HepG2 (cell line): ENCODE data around the gene GTF2A2. TPM values are rescaled to one million over a fixed set of nuclear protein-coding genes. Genes with fewer than 3 reads are reported as not detected.

Experiments used
- CBX2 ChIP-seq, 2 experiments: fragments of 200-600 bp in 1 of 2; sonication (generic); formaldehyde crosslinking in 1 of 2; IDR thresholded peaks; 2 replicates each; pipeline versions ENCODE4 v1.7.0 to v1.8.1; 2018 to 2022; ENCODE audit warnings: low read depth in 2 of 2, low read length in 1 of 2, mild to moderate bottlenecking in 1 of 2, missing genetic modification reagents in 1 of 2
- GFI1 ChIP-seq: sonication (generic); formaldehyde crosslinking; IDR thresholded peaks from 2 replicates; pipeline ENCODE4 v1.5.0; 2020; ENCODE audit warnings: missing genetic modification reagents, mild to moderate bottlenecking, borderline replicate concordance
- HDAC1 ChIP-seq: sonication (generic); formaldehyde crosslinking; IDR thresholded peaks from 2 replicates; pipeline ENCODE4 v1.5.1; 2020; ENCODE audit warnings: mild to moderate bottlenecking, missing genetic modification reagents
- HNF4G ChIP-seq, 2 experiments: sonication (generic) in 1 of 2; formaldehyde crosslinking in 1 of 2; IDR thresholded peaks; 2 replicates each; pipeline versions ENCODE4 v1.4.0 to v1.6.1; 2011 to 2020; ENCODE audit warnings: borderline replicate concordance in 2 of 2, low read depth in 2 of 2, mild to moderate bottlenecking in 2 of 2, low read length in 1 of 2, missing genetic modification reagents in 1 of 2, moderate library complexity in 1 of 2
- NCOA5 ChIP-seq: sonication (generic); formaldehyde crosslinking; IDR thresholded peaks from 2 replicates; pipeline ENCODE4 v1.4.0; 2020; ENCODE audit warnings: missing genetic modification reagents
- NFYC ChIP-seq: IDR thresholded peaks from 2 replicates; pipeline ENCODE4 v1.6.1; 2016; ENCODE audit warnings: missing genetic modification reagents, missing compliant biosample characterization
- RFX3 ChIP-seq: IDR thresholded peaks from 2 replicates; pipeline ENCODE4 v1.6.1; 2016; ENCODE audit warnings: missing biosample characterization, missing genetic modification reagents
- SNRNP70 ChIP-seq: fragments of 200-400 bp; formaldehyde crosslinking; IDR thresholded peaks from 2 replicates; pipeline ENCODE4 v1.6.1; 2017; ENCODE audit warnings: mild to moderate bottlenecking, low read depth, low read length, moderate library complexity
- SRSF1 ChIP-seq: fragments of 200-400 bp; formaldehyde crosslinking; optimal IDR thresholded peaks from 2 replicates; pipeline ENCODE3; 2017; ENCODE audit warnings: mild to moderate bottlenecking, low read depth, low read length, moderate library complexity
- ZFP36 ChIP-seq: fragments of 150-350 bp; IDR thresholded peaks from 2 replicates; pipeline ENCODE4 v1.6.1; 2018; ENCODE audit warnings: borderline replicate concordance, low read length, low read depth; ENCODE audit not compliant: partially characterized antibody
- ZNF251 ChIP-seq: sonication (generic); formaldehyde crosslinking; IDR thresholded peaks from 2 replicates; pipeline ENCODE4 v1.9.0; 2021; ENCODE audit warnings: mild to moderate bottlenecking, missing genetic modification reagents
- ZNF292 ChIP-seq: sonication (generic); formaldehyde crosslinking; IDR thresholded peaks from 2 replicates; pipeline ENCODE4 v1.8.1; 2022; ENCODE audit warnings: mild to moderate bottlenecking, low read depth, missing genetic modification reagents, borderline replicate concordance
- ZNF607 ChIP-seq: sonication (generic); formaldehyde crosslinking; IDR thresholded peaks from 2 replicates; pipeline ENCODE4 v1.5.1; 2020; ENCODE audit warnings: missing genetic modification reagents, mild to moderate bottlenecking, borderline replicate concordance
- ZNF614 ChIP-seq: IDR thresholded peaks from 2 replicates; pipeline ENCODE4 v1.6.1; 2018; ENCODE audit warnings: missing biosample characterization, missing genetic modification reagents, inconsistent platforms, borderline replicate concordance
- ZNF850 ChIP-seq: sonication (generic); formaldehyde crosslinking; conservative IDR thresholded peaks from 2 replicates; pipeline ENCODE4 v1.9.0; 2021; ENCODE audit warnings: mild to moderate bottlenecking, missing genetic modification reagents
- polyA plus RNA-seq, 8 experiments: library from polyadenylated mRNA; depleted of rRNA in 3 of 8; stranded (reverse) in 7 of 8; unstranded in 1 of 8; fragments of >200 nt; fragmentation: Illumina TruSeq in 4 of 8; extraction: Trizol in 4 of 8; gene quantifications; 2 replicates each; pipeline versions ENCODE4 v1.2.1 to v1.2.3, GENCODE V29; 2011 to 2016; ENCODE audit warnings: low read depth in 4 of 8, missing spikeins in 1 of 8, mixed read lengths in 1 of 8; ENCODE audit not compliant: insufficient read depth in 1 of 8
- total RNA-seq, 5 experiments: library from RNA; depleted of rRNA; stranded (reverse); fragments of >200 nt; fragmentation: Illumina TruSeq; extraction: Trizol; gene quantifications; 2 replicates each; pipeline ENCODE4 v1.2.3, GENCODE V29; 2016; ENCODE audit warnings: low read depth in 1 of 5
- TF ChIP-seq, protein P1 (sequence below): sonication (generic); formaldehyde crosslinking; IDR thresholded peaks from 2 replicates; pipeline ENCODE4 v1.8.0; 2022; ENCODE audit warnings: mild to moderate bottlenecking, missing genetic modification reagents, moderate library complexity
- TF ChIP-seq, protein P2 (sequence below): sonication (generic); formaldehyde crosslinking; IDR thresholded peaks from 2 replicates; pipeline ENCODE4 v1.4.0; 2020; ENCODE audit warnings: missing genetic modification reagents
- TF ChIP-seq, protein P3 (sequence below): sonication (generic); formaldehyde crosslinking; IDR thresholded peaks from 2 replicates; pipeline ENCODE4 v1.8.0; 2022; ENCODE audit warnings: missing genetic modification reagents, mild to moderate bottlenecking, inconsistent platforms, borderline replicate concordance
- TF ChIP-seq, protein P4 (sequence below): sonication (generic); formaldehyde crosslinking; IDR thresholded peaks from 2 replicates; pipeline ENCODE4 v1.8.0; 2022; ENCODE audit warnings: mild to moderate bottlenecking, missing genetic modification reagents, borderline replicate concordance
- TF ChIP-seq, protein P5 (sequence below): sonication (generic); formaldehyde crosslinking; IDR thresholded peaks from 2 replicates; pipeline ENCODE4 v1.4.0; 2020; ENCODE audit warnings: missing genetic modification reagents
- TF ChIP-seq, protein P6 (sequence below): sonication (generic); formaldehyde crosslinking; IDR thresholded peaks from 2 replicates; pipeline ENCODE4 v1.4.0; 2020; ENCODE audit warnings: mild to moderate bottlenecking, missing genetic modification reagents

GTF2A2 gene
- total and polyA plus RNA-seq, 2 of the 13 experiments (the other 11 are each of a cell fraction or from before 2014, with no cell fraction given): 24.4 to 106 TPM

DNA sequence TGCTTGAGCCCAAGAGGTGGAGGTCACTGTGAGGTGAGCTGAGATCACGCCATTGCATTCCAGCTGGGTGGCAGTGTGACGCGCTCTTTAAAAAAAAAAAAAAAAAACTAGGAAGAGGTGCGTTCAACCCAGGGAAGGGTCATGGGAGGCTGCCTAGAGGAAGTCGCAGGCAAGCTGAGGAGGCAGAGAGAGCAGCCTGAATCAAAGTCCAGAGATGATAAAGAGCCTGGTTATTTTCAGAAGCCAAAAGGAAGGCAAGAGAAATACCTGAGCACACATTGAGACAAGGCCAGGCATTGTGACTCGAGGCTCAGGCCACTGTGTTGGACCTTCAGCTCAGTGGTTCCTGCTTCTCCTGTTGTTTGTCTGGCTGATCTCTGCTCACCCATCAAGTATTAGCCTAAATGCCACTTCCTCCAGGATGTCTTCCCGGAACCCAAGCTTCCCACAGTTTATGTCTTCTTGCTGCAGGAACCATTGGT, 61.8 kb downstream of the GTF2A2 start (continued):
- TF ChIP-seq, protein P1, sequence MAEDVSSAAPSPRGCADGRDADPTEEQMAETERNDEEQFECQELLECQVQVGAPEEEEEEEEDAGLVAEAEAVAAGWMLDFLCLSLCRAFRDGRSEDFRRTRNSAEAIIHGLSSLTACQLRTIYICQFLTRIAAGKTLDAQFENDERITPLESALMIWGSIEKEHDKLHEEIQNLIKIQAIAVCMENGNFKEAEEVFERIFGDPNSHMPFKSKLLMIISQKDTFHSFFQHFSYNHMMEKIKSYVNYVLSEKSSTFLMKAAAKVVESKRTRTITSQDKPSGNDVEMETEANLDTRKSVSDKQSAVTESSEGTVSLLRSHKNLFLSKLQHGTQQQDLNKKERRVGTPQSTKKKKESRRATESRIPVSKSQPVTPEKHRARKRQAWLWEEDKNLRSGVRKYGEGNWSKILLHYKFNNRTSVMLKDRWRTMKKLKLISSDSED: no peak
- TF ChIP-seq ZNF292 (peak; percentile 70; the same call in 1 of the 2 replicates), ZNF614 (CRISPR knock-in tag) (0 out of 2 replicates have a peak, but pooled peaks have one; percentile 72), HDAC1 (CRISPR knock-in tag) (no peak), ZNF607 (CRISPR knock-in tag) (no peak), ZFP36 (peak; percentile 95), HNF4G (IDR thresholded peaks at IDR 0.05; ENCODE audit: borderline replicate concordance, low read depth, low read length) (peak; percentile 64; the same call in 1 of the 2 replicates), HNF4G (CRISPR knock-in tag; IDR thresholded peaks at IDR 0.05; ENCODE audit: borderline replicate concordance, low read depth) (no peak), GFI1 (CRISPR knock-in tag) (no peak), CBX2 (IDR thresholded peaks at IDR 0.05; ENCODE audit: low read depth, low read length) (no peak), CBX2 (CRISPR knock-in tag; IDR thresholded peaks at IDR 0.05; ENCODE audit: low read depth) (no peak), NCOA5 (CRISPR knock-in tag) (no peak), SRSF1 (no peak), ZNF251 (CRISPR knock-in tag) (no peak), SNRNP70 (no peak), NFYC (CRISPR knock-in tag) (no peak), ZNF850 (CRISPR knock-in tag) (no peak), RFX3 (no peak)
- TF ChIP-seq, protein P2, sequence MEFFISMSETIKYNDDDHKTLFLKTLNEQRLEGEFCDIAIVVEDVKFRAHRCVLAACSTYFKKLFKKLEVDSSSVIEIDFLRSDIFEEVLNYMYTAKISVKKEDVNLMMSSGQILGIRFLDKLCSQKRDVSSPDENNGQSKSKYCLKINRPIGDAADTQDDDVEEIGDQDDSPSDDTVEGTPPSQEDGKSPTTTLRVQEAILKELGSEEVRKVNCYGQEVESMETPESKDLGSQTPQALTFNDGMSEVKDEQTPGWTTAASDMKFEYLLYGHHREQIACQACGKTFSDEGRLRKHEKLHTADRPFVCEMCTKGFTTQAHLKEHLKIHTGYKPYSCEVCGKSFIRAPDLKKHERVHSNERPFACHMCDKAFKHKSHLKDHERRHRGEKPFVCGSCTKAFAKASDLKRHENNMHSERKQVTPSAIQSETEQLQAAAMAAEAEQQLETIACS (CRISPR knock-in tag): no peak
- TF ChIP-seq, protein P3, sequence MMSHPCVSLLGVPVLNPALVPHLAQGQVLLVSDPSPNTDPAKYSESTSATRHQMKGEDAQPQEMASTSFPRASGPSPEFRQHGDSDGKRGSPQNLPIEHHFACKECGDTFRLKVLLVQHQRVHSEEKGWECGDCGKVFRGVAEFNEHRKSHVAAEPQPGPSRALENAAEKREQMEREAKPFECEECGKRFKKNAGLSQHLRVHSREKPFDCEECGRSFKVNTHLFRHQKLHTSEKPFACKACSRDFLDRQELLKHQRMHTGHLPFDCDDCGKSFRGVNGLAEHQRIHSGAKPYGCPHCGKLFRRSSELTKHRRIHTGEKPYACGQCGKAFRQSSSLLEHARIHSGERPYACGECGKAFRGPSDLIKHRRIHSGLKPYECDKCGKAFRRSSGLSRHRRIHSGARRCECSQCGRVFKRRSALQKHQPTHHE (CRISPR knock-in tag): no peak
- TF ChIP-seq, protein P4, sequence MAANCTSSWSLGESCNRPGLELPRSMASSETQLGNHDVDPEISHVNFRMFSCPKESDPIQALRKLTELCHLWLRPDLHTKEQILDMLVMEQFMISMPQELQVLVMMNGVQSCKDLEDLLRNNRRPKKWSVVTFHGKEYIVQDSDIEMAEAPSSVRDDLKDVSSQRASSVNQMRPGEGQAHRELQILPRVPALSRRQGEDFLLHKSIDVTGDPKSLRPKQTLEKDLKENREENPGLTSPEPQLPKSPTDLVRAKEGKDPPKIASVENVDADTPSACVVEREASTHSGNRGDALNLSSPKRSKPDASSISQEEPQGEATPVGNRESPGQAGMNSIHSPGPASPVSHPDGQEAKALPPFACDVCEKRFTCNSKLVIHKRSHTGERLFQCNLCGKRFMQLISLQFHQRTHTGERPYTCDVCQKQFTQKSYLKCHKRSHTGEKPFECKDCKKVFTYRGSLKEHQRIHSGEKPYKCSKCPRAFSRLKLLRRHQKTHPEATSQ (CRISPR knock-in tag): no peak
- TF ChIP-seq, protein P5, sequence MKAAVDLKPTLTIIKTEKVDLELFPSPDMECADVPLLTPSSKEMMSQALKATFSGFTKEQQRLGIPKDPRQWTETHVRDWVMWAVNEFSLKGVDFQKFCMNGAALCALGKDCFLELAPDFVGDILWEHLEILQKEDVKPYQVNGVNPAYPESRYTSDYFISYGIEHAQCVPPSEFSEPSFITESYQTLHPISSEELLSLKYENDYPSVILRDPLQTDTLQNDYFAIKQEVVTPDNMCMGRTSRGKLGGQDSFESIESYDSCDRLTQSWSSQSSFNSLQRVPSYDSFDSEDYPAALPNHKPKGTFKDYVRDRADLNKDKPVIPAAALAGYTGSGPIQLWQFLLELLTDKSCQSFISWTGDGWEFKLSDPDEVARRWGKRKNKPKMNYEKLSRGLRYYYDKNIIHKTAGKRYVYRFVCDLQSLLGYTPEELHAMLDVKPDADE (CRISPR knock-in tag): no peak
- TF ChIP-seq, protein P6, sequence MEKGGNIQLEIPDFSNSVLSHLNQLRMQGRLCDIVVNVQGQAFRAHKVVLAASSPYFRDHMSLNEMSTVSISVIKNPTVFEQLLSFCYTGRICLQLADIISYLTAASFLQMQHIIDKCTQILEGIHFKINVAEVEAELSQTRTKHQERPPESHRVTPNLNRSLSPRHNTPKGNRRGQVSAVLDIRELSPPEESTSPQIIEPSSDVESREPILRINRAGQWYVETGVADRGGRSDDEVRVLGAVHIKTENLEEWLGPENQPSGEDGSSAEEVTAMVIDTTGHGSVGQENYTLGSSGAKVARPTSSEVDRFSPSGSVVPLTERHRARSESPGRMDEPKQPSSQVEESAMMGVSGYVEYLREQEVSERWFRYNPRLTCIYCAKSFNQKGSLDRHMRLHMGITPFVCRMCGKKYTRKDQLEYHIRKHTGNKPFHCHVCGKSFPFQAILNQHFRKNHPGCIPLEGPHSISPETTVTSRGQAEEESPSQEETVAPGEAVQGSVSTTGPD (CRISPR knock-in tag): no peak
